OCI-LY1 (cell line): Measurements from ENCODE around the gene TBX21.

Experiments used
- EZH2 ChIP-seq: fragments of 200-600 bp; sonication (generic), shearing (Covaris generic); IDR thresholded peaks from 2 replicates; pipeline ENCODE4 v1.8.0; 2017; ENCODE audit warnings: borderline replicate concordance, mixed run types, mild to moderate bottlenecking, antibody characterized with exemption, low read length, moderate library complexity, mixed read lengths
- TF ChIP-seq, protein P1 (sequence below): fragments of 200-600 bp; sonication (generic), shearing (Covaris generic); IDR thresholded peaks from 2 replicates; pipeline ENCODE4 v1.5.1; 2017; ENCODE audit warnings: mild to moderate bottlenecking, antibody characterized with exemption, low read length, moderate library complexity, mixed read lengths

DNA sequence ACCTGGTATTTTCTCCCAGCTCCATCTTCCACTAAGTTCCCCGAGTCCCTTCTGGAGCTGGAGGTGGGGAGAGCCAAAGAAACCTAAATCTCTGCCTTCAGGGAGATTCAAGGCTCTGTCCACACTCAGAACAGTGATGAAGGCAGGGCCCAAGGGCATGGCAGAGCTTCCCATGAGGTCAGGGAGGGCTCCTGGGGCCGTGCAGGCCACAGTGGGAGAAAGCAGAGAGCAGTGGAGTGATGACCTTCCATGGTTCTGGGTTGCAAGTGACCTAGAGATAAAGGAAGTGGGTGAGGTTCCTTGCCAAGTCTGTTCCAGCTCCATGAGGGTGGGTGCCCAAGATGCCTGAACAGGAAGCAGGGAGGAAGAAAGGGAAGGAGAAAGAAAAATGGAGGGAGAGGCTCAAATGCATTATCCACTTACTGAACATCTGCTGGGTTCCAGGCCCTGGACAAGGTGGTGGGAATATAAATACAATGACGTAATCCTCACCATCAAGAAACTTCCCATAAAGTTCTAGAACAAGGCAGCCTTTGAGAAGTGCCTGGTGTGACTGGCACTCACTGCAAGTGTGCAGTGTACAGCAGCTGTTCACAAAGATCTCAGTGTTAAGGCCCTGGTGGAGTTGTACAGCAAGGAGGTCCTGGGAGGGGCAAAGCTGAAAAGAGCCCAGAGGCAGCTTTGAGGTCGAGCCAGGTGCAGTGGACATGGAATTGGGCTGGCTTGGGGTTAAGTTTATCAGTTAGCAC is 25.8 kb upstream of the TBX21 start:
- TF ChIP-seq, protein P1, sequence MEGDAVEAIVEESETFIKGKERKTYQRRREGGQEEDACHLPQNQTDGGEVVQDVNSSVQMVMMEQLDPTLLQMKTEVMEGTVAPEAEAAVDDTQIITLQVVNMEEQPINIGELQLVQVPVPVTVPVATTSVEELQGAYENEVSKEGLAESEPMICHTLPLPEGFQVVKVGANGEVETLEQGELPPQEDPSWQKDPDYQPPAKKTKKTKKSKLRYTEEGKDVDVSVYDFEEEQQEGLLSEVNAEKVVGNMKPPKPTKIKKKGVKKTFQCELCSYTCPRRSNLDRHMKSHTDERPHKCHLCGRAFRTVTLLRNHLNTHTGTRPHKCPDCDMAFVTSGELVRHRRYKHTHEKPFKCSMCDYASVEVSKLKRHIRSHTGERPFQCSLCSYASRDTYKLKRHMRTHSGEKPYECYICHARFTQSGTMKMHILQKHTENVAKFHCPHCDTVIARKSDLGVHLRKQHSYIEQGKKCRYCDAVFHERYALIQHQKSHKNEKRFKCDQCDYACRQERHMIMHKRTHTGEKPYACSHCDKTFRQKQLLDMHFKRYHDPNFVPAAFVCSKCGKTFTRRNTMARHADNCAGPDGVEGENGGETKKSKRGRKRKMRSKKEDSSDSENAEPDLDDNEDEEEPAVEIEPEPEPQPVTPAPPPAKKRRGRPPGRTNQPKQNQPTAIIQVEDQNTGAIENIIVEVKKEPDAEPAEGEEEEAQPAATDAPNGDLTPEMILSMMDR: no peak
- TF ChIP-seq EZH2: no peak
